ENCODE results near the gene CCNT2. TPM values are rescaled to one million over a fixed set of nuclear protein-coding genes. Genes with fewer than 3 reads are reported as not detected.
"Not testable (repeated sequence)": the region's sequence is repeated elsewhere in the genome, so short reads cannot be mapped to it uniquely, and the experiment has no call there.

The CCNT2 gene
- 10 to 100 TPM; 53.4 to 58.6 (median 55.0) TPM for polyA plus RNA-seq (ENCODE audit: insufficient read length in 3 of 3)

GRCh38 chr2:134918526-134919340 lies at the start of gene CCNT2:
TSS of gene CCNT2 (plus strand) at chr2:134918822. CDS start at chr2:134918855, 33 bp downstream.
- DNase-seq (ENCODE audit: low read depth in 3 of 3, low spot score in 2 of 3): peak; percentile 94 to 96 (median 96)

- DNase-seq (ENCODE audit: low read depth in 3 of 3, low spot score in 2 of 3): no peak
Observed at GRCh38 chr2:134869946-134870736, 48.5 kb upstream of the CCNT2 start.

GRCh38 chr2:134873152-134873551 lies 45.5 kb upstream of the CCNT2 start:
- DNase-seq (ENCODE audit: low read depth in 3 of 3, low spot score in 2 of 3): no peak

GRCh38 chr2:134875309-134875708 lies 43.3 kb upstream of the CCNT2 start:
- DNase-seq (ENCODE audit: low read depth in 3 of 3, low spot score in 2 of 3): no peak

- no peak for DNase-seq (ENCODE audit: low read depth in 3 of 3, low spot score in 2 of 3)
Observed at GRCh38 chr2:134882773-134883172, 35.8 kb upstream of the CCNT2 start.

- no peak for DNase-seq (ENCODE audit: low read depth in 3 of 3, low spot score in 2 of 3)
Observed at GRCh38 chr2:134883552-134884293, 34.9 kb upstream of the CCNT2 start.

- no peak for DNase-seq (ENCODE audit: low read depth in 3 of 3, low spot score in 2 of 3)
Observed at GRCh38 chr2:134884435-134884834, 34.2 kb upstream of the CCNT2 start.

- DNase-seq (ENCODE audit: low read depth in 3 of 3, low spot score in 2 of 3): no peak
Observed at GRCh38 chr2:134892282-134893035, 26.2 kb upstream of the CCNT2 start.

GRCh38 chr2:134897932-134898331 lies 20.7 kb upstream of the CCNT2 start:
- DNase-seq (ENCODE audit: low read depth in 3 of 3, low spot score in 2 of 3): no peak

GRCh38 chr2:134899204-134899603 lies 19.4 kb upstream of the CCNT2 start:
- no peak for DNase-seq (ENCODE audit: low read depth in 3 of 3, low spot score in 2 of 3)

GRCh38 chr2:134900151-134900550 lies 18.5 kb upstream of the CCNT2 start:
- no peak for DNase-seq (ENCODE audit: low read depth in 3 of 3, low spot score in 2 of 3)

- DNase-seq (ENCODE audit: low read depth in 3 of 3, low spot score in 2 of 3): not testable (repeated sequence)
Observed at GRCh38 chr2:134903701-134904100, 14.9 kb upstream of the CCNT2 start.

- DNase-seq (ENCODE audit: low read depth in 3 of 3, low spot score in 2 of 3): no peak
Observed at GRCh38 chr2:134905168-134905567, 13.5 kb upstream of the CCNT2 start.

- no peak for DNase-seq (ENCODE audit: low read depth in 3 of 3, low spot score in 2 of 3)
Observed at GRCh38 chr2:134906726-134907125, 11.9 kb upstream of the CCNT2 start.

GRCh38 chr2:134907441-134908116 lies 11.0 kb upstream of the CCNT2 start:
- not testable (repeated sequence) for DNase-seq (ENCODE audit: low read depth in 3 of 3, low spot score in 2 of 3)

GRCh38 chr2:134910763-134911399 lies 7.7 kb upstream of the CCNT2 start:
- DNase-seq (ENCODE audit: low read depth in 3 of 3, low spot score in 2 of 3): no peak

- DNase-seq (ENCODE audit: low read depth in 3 of 3, low spot score in 2 of 3): no peak
Observed at GRCh38 chr2:134911400-134911785, 7.2 kb upstream of the CCNT2 start.

GRCh38 chr2:134912361-134912760 lies 6.3 kb upstream of the CCNT2 start:
- no peak for DNase-seq (ENCODE audit: low read depth in 3 of 3, low spot score in 2 of 3)

GRCh38 chr2:134917360-134917865 lies 1.2 kb upstream of the CCNT2 start:
- DNase-seq (ENCODE audit: low read depth in 3 of 3, low spot score in 2 of 3): peak in 1 of 3 donors; percentile 29
